ENCODE data around the gene MYCBPAP.

Gene MYCBPAP

GRCh38 chr17:50523208-50523607, 15.0 kb downstream of the MYCBPAP start:
- peaks cover 1% of the 10 kb centered on the region for H3K27me3 Mint-ChIP-seq
- no peaks in the 10 kb centered on the region for H3K4me1 Mint-ChIP-seq
- H3K4me3 Mint-ChIP-seq, result no peak overlapping the region
- no peaks in the 10 kb centered on the region for H3K9me3 Mint-ChIP-seq
- no peaks in the 10 kb centered on the region for H3K36me3 Mint-ChIP-seq
- DNase-seq (ENCODE audit: low spot score in 2 of 2), result no peak
- no peak for ATAC-seq (ENCODE audit: low read depth)
- H3K27ac Mint-ChIP-seq, result no peak overlapping the region

DNA sequence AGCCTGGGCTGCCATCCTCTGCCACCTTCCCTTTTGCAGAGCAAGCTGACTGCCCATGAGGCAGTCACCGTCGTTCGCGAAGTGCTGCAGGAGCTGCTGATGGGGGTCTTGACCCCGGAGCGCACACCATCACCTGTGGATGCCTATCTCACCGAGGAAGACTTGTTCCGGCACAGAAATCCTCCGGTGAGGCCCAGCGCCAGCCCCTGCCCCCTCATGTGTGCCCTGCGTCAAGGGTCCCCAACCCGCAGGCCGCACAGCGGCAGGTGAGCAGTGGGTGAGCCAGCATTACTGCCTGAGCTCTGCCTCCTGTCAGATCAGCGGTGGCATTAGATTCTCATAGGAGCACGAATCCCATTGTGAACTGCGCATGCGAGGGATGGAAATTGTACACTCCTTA, 16.6 kb downstream of the MYCBPAP start:
- H3K27ac Mint-ChIP-seq, result no peak overlapping the region
- DNase-seq (ENCODE audit: low spot score in 2 of 2), result no peak
- no peak for ATAC-seq (ENCODE audit: low read depth)
- no peaks in the 10 kb centered on the region for H3K9me3 Mint-ChIP-seq
- peaks cover 12% of the 10 kb centered on the region for H3K27me3 Mint-ChIP-seq
- no peaks in the 10 kb centered on the region for H3K4me1 Mint-ChIP-seq
- H3K36me3 Mint-ChIP-seq, result no peaks in the 10 kb centered on the region
- H3K4me3 Mint-ChIP-seq, result no peak overlapping the region

GRCh38 chr17:50527155-50527762, 19.0 kb downstream of the MYCBPAP start:
- Mint-ChIP-seq H3K9me3 (no peaks in the 10 kb centered on the region), H3K27me3 (peaks cover 23% of the 10 kb centered on the region), H3K36me3 (no peaks in the 10 kb centered on the region), H3K4me1 (no peaks in the 10 kb centered on the region), H3K4me3 (no peak overlapping the region), H3K27ac (no peak overlapping the region)
- DNase-seq (ENCODE audit: low spot score in 2 of 2) (no peak), ATAC-seq (ENCODE audit: low read depth) (no peak)

GRCh38 chr17:50527949-50528474, 19.8 kb downstream of the MYCBPAP start:
- DNase-seq (ENCODE audit: low spot score in 2 of 2) (no peak), ATAC-seq (ENCODE audit: low read depth) (no peak)
- no peak overlapping the region for H3K4me3 Mint-ChIP-seq
- H3K27ac Mint-ChIP-seq, result no peak overlapping the region
- no peaks in the 10 kb centered on the region for H3K9me3 Mint-ChIP-seq
- peaks cover 21% of the 10 kb centered on the region for H3K27me3 Mint-ChIP-seq
- no peaks in the 10 kb centered on the region for H3K36me3 Mint-ChIP-seq
- no peaks in the 10 kb centered on the region for H3K4me1 Mint-ChIP-seq

- H3K27ac Mint-ChIP-seq, result no peak overlapping the region
- H3K4me3 Mint-ChIP-seq, result no peak overlapping the region
- H3K4me1 Mint-ChIP-seq, result peaks cover 10% of the 10 kb centered on the region
- ATAC-seq (ENCODE audit: low read depth) (no peak), DNase-seq (ENCODE audit: low spot score in 2 of 2) (no peak)
- no peaks in the 10 kb centered on the region for H3K9me3 Mint-ChIP-seq
- no peaks in the 10 kb centered on the region for H3K36me3 Mint-ChIP-seq
- peaks cover 36% of the 10 kb centered on the region for H3K27me3 Mint-ChIP-seq
Measured at GRCh38 chr17:50529849-50530248, 21.6 kb downstream of the MYCBPAP start.

GRCh38 chr17:50531428-50532025, 23.3 kb downstream of the MYCBPAP start:
- no peak for DNase-seq (ENCODE audit: low spot score in 2 of 2)
- Mint-ChIP-seq H3K4me3 (no peak overlapping the region), H3K36me3 (no peaks in the 10 kb centered on the region), H3K4me1 (peaks cover 10% of the 10 kb centered on the region), H3K9me3 (no peaks in the 10 kb centered on the region), H3K27ac (no peak overlapping the region), H3K27me3 (peaks cover 36% of the 10 kb centered on the region)
- ATAC-seq (ENCODE audit: low read depth), result no peak

GRCh38 chr17:50532452-50533024, 24.3 kb downstream of the MYCBPAP start, which contains the start of gene EPN3:
Gene EPN3 (plus strand): TSS chr17:50532735. CDS start chr17:50536557, 3,822 bp downstream.
- H3K27ac Mint-ChIP-seq, result no peak within 1 kb of the TSS
- ATAC-seq (ENCODE audit: low read depth), result no peak

GRCh38 chr17:50533185-50533584, 24.9 kb downstream of the MYCBPAP start:
- ATAC-seq (ENCODE audit: low read depth) (no peak), DNase-seq (ENCODE audit: low spot score in 2 of 2) (no peak)
- H3K27ac Mint-ChIP-seq, result no peak overlapping the region
- no peak overlapping the region for H3K4me3 Mint-ChIP-seq
- no peaks in the 10 kb centered on the region for H3K36me3 Mint-ChIP-seq
- peaks cover 37% of the 10 kb centered on the region for H3K27me3 Mint-ChIP-seq
- no peaks in the 10 kb centered on the region for H3K9me3 Mint-ChIP-seq
- peaks cover 10% of the 10 kb centered on the region for H3K4me1 Mint-ChIP-seq

More at GRCh38 chr17:50532452-50533024, 24.3 kb downstream of the MYCBPAP start, which contains the start of gene EPN3:
- no peaks in the 10 kb centered on the region for H3K36me3 Mint-ChIP-seq
- no peaks in the 10 kb centered on the region for H3K9me3 Mint-ChIP-seq
- no peak within 1 kb of the TSS for H3K4me3 Mint-ChIP-seq
- H3K4me1 Mint-ChIP-seq, result peaks cover 10% of the 10 kb centered on the region
- peaks cover 37% of the 10 kb centered on the region for H3K27me3 Mint-ChIP-seq
- no peak for DNase-seq (ENCODE audit: low spot score in 2 of 2)

DNA sequence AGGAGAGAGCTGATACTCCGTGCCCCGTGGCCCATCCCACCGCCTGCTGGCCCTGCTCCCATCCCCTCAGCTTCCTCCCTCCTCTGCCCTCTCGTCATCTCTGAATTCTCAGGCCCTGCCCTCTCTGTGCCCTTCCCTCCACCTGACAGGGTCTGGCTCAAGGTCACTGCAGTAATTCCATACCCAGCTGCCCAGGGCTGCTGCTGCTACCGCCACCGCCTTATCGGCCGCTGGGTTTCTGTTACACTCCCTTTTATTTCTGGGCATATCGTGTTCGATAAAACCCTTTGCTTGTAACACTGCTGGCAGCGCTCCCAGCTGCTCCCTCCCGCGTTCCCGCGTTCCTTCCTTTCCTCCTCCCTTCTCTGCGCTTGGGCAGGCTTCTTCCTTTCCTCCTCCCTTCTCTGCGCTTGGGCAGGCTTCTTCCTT, 25.5 kb downstream of the MYCBPAP start:
- no peaks in the 10 kb centered on the region for H3K36me3 Mint-ChIP-seq
- no peak for DNase-seq (ENCODE audit: low spot score in 2 of 2)
- H3K4me1 Mint-ChIP-seq, result peaks cover 10% of the 10 kb centered on the region
- no peak overlapping the region for H3K4me3 Mint-ChIP-seq
- no peak overlapping the region for H3K27ac Mint-ChIP-seq
- peaks cover 35% of the 10 kb centered on the region for H3K27me3 Mint-ChIP-seq
- no peaks in the 10 kb centered on the region for H3K9me3 Mint-ChIP-seq
- ATAC-seq (ENCODE audit: low read depth), result no peak

DNA sequence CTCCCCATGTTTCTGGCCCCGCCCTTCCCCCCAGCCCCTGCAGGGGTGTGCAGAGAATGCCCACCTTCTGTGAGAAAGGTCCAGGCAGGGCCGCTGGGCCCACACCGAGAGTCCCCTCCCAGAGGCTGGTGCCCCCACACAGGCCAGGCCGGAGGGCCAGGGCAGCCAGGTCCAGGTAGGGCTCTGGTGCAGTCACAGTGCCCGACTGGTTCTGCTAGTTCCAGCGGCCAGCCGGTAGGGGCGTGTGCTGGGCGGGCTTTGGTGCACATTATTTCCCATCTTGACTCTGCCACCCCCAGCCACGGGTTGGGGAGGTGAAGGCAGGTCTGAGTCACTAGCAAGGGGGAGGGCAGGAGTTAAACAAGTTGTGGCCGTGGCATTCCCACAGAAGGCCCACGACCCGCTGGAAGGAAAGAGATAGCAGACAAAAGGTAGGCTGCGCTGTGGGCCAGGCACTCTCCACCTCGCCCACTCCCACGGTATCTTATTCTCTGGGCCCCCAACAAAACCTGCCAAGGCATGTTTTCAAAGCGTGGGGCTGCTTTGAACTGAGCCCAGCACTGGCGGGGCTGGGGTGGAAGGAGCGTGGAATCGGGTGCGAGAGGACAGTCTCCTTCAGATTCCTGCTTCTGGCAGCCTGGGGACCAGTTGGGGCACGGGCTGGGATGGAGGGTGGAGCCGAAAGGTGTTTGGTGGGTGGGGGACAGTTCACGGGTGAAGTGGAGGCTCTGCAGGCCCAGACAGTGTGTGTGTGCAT, 26.2 kb downstream of the MYCBPAP start:
- Mint-ChIP-seq H3K27ac (no peak overlapping the region), H3K9me3 (no peaks in the 10 kb centered on the region), H3K27me3 (peaks cover 28% of the 10 kb centered on the region), H3K36me3 (no peaks in the 10 kb centered on the region), H3K4me1 (peaks cover 10% of the 10 kb centered on the region), H3K4me3 (no peak overlapping the region)
- ATAC-seq (ENCODE audit: low read depth), result peak; percentile 50
- no peak for DNase-seq (ENCODE audit: low spot score in 2 of 2)

- peaks cover 26% of the 10 kb centered on the region for H3K27me3 Mint-ChIP-seq
- H3K27ac Mint-ChIP-seq, result no peak overlapping the region
Measured at GRCh38 chr17:50534979-50535326, 26.7 kb downstream of the MYCBPAP start.

DNA sequence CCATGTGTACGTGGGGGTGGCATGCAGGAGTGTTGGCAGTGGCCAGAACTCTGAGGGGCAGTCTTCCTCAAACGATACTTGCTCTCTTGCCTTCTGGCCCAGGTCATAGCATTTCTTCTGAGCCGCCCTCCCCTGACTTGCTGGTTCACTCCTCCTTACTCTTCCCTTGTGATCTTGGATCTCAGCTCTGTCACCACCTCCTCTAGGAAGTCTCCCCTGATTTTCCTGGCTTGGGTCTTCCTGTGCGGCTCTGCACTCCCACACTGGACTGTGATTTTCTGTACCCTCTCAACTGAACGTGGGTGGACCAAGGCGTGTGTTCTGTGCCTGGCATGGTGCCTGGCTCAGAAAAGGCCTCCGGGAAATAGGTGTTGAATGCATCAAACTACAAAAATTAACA, 27.2 kb downstream of the MYCBPAP start:
- Mint-ChIP-seq H3K9me3 (no peaks in the 10 kb centered on the region), H3K27ac (no peak overlapping the region), H3K4me3 (no peak overlapping the region), H3K4me1 (peaks cover 10% of the 10 kb centered on the region), H3K27me3 (peaks cover 26% of the 10 kb centered on the region), H3K36me3 (no peaks in the 10 kb centered on the region)
- DNase-seq (ENCODE audit: low spot score in 2 of 2) (no peak), ATAC-seq (ENCODE audit: low read depth) (no peak)

More at GRCh38 chr17:50534979-50535326, 26.7 kb downstream of the MYCBPAP start:
- Mint-ChIP-seq H3K4me1 (peaks cover 10% of the 10 kb centered on the region), H3K9me3 (no peaks in the 10 kb centered on the region), H3K4me3 (no peak overlapping the region), H3K36me3 (no peaks in the 10 kb centered on the region)
- no peak for ATAC-seq (ENCODE audit: low read depth)
- DNase-seq (ENCODE audit: low spot score in 2 of 2), result no peak

- no peak overlapping the region for H3K27ac Mint-ChIP-seq
- peaks cover 18% of the 10 kb centered on the region for H3K27me3 Mint-ChIP-seq
- ATAC-seq (ENCODE audit: low read depth) (no peak), DNase-seq (ENCODE audit: low spot score in 2 of 2) (no peak)
- no peaks in the 10 kb centered on the region for H3K36me3 Mint-ChIP-seq
- H3K4me1 Mint-ChIP-seq, result peaks cover 12% of the 10 kb centered on the region
- H3K9me3 Mint-ChIP-seq, result no peaks in the 10 kb centered on the region
- H3K4me3 Mint-ChIP-seq, result no peak overlapping the region
Measured at GRCh38 chr17:50536683-50537646, 28.7 kb downstream of the MYCBPAP start.
